ENCODE measurements around the gene SORCS2. TPM values are rescaled to one million over a fixed set of nuclear protein-coding genes. Genes with fewer than 3 reads are reported as not detected.

SORCS2 gene
- total and polyA plus RNA-seq, 2 of the 8 experiments (the other 6 are each of a cell fraction or from before 2014, with no cell fraction given) = 0.36 to 1.8 TPM

- Histone ChIP-seq H3K23ac (ENCODE audit: insufficient read length) (no peak overlapping the region), H3K18ac (ENCODE audit: extremely low read depth, low read length) (no peak overlapping the region), H4K5ac (ENCODE audit: insufficient read length, low read depth, low read length) (no peak overlapping the region), H3K27ac (ENCODE audit: low read depth, low read length) (no peak overlapping the region), H4K91ac (replicated peaks; ENCODE audit: insufficient read length, low read length) (no peak overlapping the region), H3K56ac (replicated peaks; ENCODE audit: insufficient read length, low read depth, low read length) (no peak overlapping the region), H3K4me2 (ENCODE audit: insufficient read depth in 1 of 2, low read depth in 2 of 2, low read length in 2 of 2) (no peak overlapping the region), H3K14ac (ENCODE audit: insufficient read length) (no peak overlapping the region), H2BK5ac (ENCODE audit: low read depth, low read length) (no peak overlapping the region), H3K9ac (replicated peaks in 1 of 4; ENCODE audit: extremely low read depth in 1 of 4, low read depth in 3 of 4, low read length in 3 of 4) (no peak overlapping the region), H3K4me1 (replicated peaks in 1 of 4; ENCODE audit: control insufficient read depth in 3 of 4, insufficient read depth in 4 of 4, low read length in 3 of 4) (peaks cover 0 to 2% (median under 1%) of the 10 kb centered on the region in 4 experiments; a peak in 3 of 7 replicates), H3K36me3 (ENCODE audit: control insufficient read depth in 2 of 4, insufficient read depth in 4 of 4, low read length in 3 of 4) (no peaks in the 10 kb centered on the region), H2BK15ac (ENCODE audit: low read length) (no peak overlapping the region), H3K4me3 (ENCODE audit: extremely low read depth in 1 of 4, insufficient read depth in 2 of 4, low read depth in 3 of 4, low read length in 4 of 4) (no peak overlapping the region), H2AK5ac (ENCODE audit: low read depth, low read length) (no peak overlapping the region), H2AFZ (ENCODE audit: low read length) (no peak overlapping the region), H3K4ac (replicated peaks; ENCODE audit: insufficient read length, low read depth, low read length) (no peak overlapping the region), H4K20me1 (replicated peaks in 1 of 2; ENCODE audit: control insufficient read depth in 1 of 2, insufficient read depth in 2 of 2, low read length in 2 of 2) (peaks cover 0 to 11% of the 10 kb centered on the region in 2 experiments), H3K79me1 (ENCODE audit: low read depth, low read length) (no peaks in the 10 kb centered on the region), H3K79me2 (ENCODE audit: control insufficient read depth in 1 of 2, insufficient read depth in 2 of 2, low read length in 2 of 2) (no peaks in the 10 kb centered on the region), H2BK120ac (replicated peaks; ENCODE audit: low read depth, low read length) (no peak overlapping the region), H2BK20ac (ENCODE audit: low read length) (no peak overlapping the region), H3K23me2 (ENCODE audit: low read depth, low read length) (peaks cover 8% of the 10 kb centered on the region; the same call in 1 of the 2 replicates), H4K8ac (ENCODE audit: extremely low read depth, insufficient read depth, low read length) (no peak overlapping the region; the same call in 1 of the 2 replicates), H3K27me3 (replicated peaks in 1 of 4; ENCODE audit: control insufficient read depth in 3 of 4, extremely low read depth in 1 of 4, insufficient read depth in 3 of 4, low read length in 3 of 4) (no peaks in the 10 kb centered on the region), H3K9me3 (ENCODE audit: insufficient read depth in 2 of 2, low read depth in 1 of 2, low read length in 1 of 2) (no peaks in the 10 kb centered on the region), H2BK12ac (ENCODE audit: low read depth, low read length) (no peak overlapping the region)
- no peak for FAIRE-seq
- ChIA-PET CTCF (ENCODE audit: partially characterized antibody) (interaction anchor here (0.9 to 3.4 kb wide), 4 partner anchors 12 to 126 kb away, joined by 3 to 15 read pairs (median 3); no protein-coding TSS in a partner anchor), POLR2A (ENCODE audit: partially characterized antibody) (no interaction called here)
- 67% methylated on average over 7 of the region's 11 CpGs; no CpG with 5 or more reads in 1 of the 2 experiments for WGBS, 2 experiments (ENCODE audit: extremely low coverage in 1 of 2, insufficient coverage in 1 of 2, insufficient read length in 1 of 2, insufficient replicate concordance in 2 of 2, low coverage in 1 of 2, low lambda C conversion rate in 2 of 2, missing lambda C conversion rate in 1 of 2)
- DNase-seq (ENCODE audit: low read depth in 1 of 2, low spot score in 2 of 2) = no peak
- TF ChIP-seq ZNF274 (IDR thresholded peaks at IDR 0.05; ENCODE audit: borderline replicate concordance, extremely low read depth, low read length) (no peak), PHF8 (conservative IDR thresholded peaks at IDR 0.05; ENCODE audit: low read depth, low read length) (no peak), POLR2AphosphoS5 (IDR thresholded peaks at IDR 0.05; ENCODE audit: low read depth, low read length) (no peak)
Observed at GRCh38 chr4:7366180-7366945, 174.0 kb downstream of the SORCS2 start.
